Stomach (tissue), 9 donors: Measurements from ENCODE around the gene WDR70. TPM values are rescaled to one million over a fixed set of nuclear protein-coding genes. Genes with fewer than 3 reads are reported as not detected.

Source experiments
- DNase-seq, 2 donors: peaks; one replicate each; pipeline versions ENCODE4 v3.0.0 to v3.0.0-alpha.2; 2013 to 2019
- H3K27ac ChIP-seq, 5 donors: fragments of 200-600 bp in 4 of 5; sonication (generic) in 4 of 5; one replicate each; pipeline ENCODE4 v1.5.1; 2013 to 2019; ENCODE audit warnings: mild to moderate bottlenecking in 1 of 5, moderate library complexity in 1 of 5
- H3K27me3 ChIP-seq, 3 donors: fragments of 200-600 bp; sonication (generic); one replicate each; pipeline ENCODE4 v1.5.1; 2017 to 2019; ENCODE audit warnings: mixed run types in 1 of 3
- H3K36me3 ChIP-seq, 4 donors: fragments of 200-600 bp; sonication (generic); 1 replicate in 3 of 4; 2 replicates in 1 of 4; pipeline ENCODE4 v1.5.1; 2016 to 2019
- H3K4me1 ChIP-seq, 4 donors: fragments of 200-600 bp; sonication (generic); one replicate each; pipeline ENCODE4 v1.5.1; 2016 to 2019
- H3K4me3 ChIP-seq, 4 donors: fragments of 200-600 bp; sonication (generic) in 3 of 4; one replicate each; pipeline ENCODE4 v1.5.1; 2016 to 2019; ENCODE audit warnings: mild to moderate bottlenecking in 1 of 4
- H3K9me3 ChIP-seq, 4 donors: fragments of 200-600 bp; sonication (generic); one replicate each; pipeline ENCODE4 v1.5.1; 2016 to 2019
- EP300 ChIP-seq: sonication (generic); formaldehyde crosslinking; IDR thresholded peaks from one replicate; pipeline ENCODE4 v1.6.1; 2017; ENCODE audit warnings: antibody characterized with exemption
- POLR2A ChIP-seq, 4 donors: fragments of 450-650 bp; IDR thresholded peaks; one replicate each; pipeline ENCODE4 v1.6.1; 2016; ENCODE audit warnings: antibody characterized with exemption in 4 of 4, control low read depth in 2 of 4, mild to moderate bottlenecking in 1 of 4, moderate library complexity in 1 of 4
- POLR2AphosphoS5 ChIP-seq, 3 donors: sonication (generic); formaldehyde crosslinking; IDR thresholded peaks; one replicate each; pipeline ENCODE4 v1.6.1; 2016; ENCODE audit warnings: antibody characterized with exemption in 3 of 3
- WGBS, 5 donors: extraction: QIAGEN DNeasy Blood & Tissue Kit in 3 of 5; methylation state at CpG; one replicate each; pipeline versions ENCODE4 v1.1.5 to v1.1.7; 2013 to 2018; 5-methylcytosine and 5-hydroxymethylcytosine counted together
- intact Hi-C: fragments of 100-400 bp; cut with DNase I; formaldehyde crosslinking; loops from one replicate; pipeline ENCODE4 v1.15.1; 2023; ENCODE audit warnings: low total_unique reads
- polyA plus RNA-seq, 3 donors: library from polyadenylated mRNA; stranded (reverse); fragments of 200-250 nt; gene quantifications; one replicate each; pipeline ENCODE4 v1.2.3, GENCODE V29; 2013
- total RNA-seq, 5 donors: library from RNA; depleted of rRNA; stranded (reverse); fragments of >200 nt; gene quantifications; one replicate each; pipeline versions ENCODE4 v1.1.0 to v1.2.3, GENCODE V29; 2014 to 2016
- TF ChIP-seq, protein P1 (sequence below), 7 experiments: fragments of 450-650 bp in 4 of 7; fragments of 200-600 bp in 3 of 7; sonication (generic) in 3 of 7; IDR thresholded peaks; one replicate each; pipeline ENCODE4 v1.5.1; 2016 to 2019; ENCODE audit warnings: antibody characterized with exemption in 7 of 7, control low read depth in 2 of 7, mild to moderate bottlenecking in 1 of 7
- donor health status: healthy with polysubstance abuse.
- donor health status: Bipolar disorder and iron deficiency.
- donor health status: healthy.

Gene WDR70
- total and polyA plus RNA-seq, 8 donors, result 13.0 to 131 (median 35.0) TPM

DNA sequence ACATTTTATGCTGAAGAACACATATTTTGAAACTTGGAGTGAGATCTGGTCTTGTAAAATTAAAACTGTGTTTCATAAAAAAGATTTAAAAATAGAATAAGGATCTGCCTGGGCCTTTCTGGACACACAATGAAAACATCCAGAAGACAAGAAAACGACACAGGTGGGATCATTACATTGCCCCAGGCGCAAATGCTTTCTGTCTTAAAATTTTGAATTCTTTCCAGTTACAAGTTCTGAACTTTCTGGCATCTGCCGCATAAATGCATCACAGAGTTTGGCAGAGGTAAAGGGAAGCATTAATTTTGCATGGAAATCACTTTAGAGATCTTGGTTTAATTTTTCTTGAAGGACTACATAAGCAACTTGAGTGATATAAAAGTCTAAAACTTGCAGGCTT is 219.6 kb downstream of the WDR70 start:
- H3K4me1 ChIP-seq, result peaks cover 0 to 5% (median 0%) of the 10 kb centered on the region in 4 donors
- 71 to 81% (median 75%) methylated on average over 3 of the region's 3 CpGs for WGBS, 5 donors

DNA sequence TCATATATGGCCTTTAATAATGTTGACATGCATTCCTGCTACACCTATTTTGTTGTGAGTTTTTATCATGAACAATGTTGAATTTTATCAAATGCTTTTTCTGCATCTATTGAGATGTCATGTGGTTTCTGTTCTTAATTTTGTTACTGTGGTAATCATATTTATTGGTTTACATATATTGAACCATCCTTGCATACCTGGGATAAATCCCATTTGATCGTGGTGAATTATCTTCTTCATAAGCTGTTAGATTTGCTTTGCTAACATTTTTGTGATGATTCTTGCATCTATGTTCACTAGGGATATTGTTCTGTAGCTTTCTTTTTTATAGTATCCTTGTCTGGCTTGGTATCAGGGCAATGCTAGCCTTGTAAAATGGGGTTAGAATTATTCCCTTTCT is 222.0 kb downstream of the WDR70 start:
- no peak overlapping the region for H3K27ac ChIP-seq
- H3K4me3 ChIP-seq, result no peak overlapping the region
- 93 to 100% (median 98%) methylated on average over 1 of the region's 1 CpG for WGBS, 5 donors
- intact Hi-C loops, result no loop called here
- H3K27me3 ChIP-seq, result no peaks in the 10 kb centered on the region
- TF ChIP-seq, protein P1, sequence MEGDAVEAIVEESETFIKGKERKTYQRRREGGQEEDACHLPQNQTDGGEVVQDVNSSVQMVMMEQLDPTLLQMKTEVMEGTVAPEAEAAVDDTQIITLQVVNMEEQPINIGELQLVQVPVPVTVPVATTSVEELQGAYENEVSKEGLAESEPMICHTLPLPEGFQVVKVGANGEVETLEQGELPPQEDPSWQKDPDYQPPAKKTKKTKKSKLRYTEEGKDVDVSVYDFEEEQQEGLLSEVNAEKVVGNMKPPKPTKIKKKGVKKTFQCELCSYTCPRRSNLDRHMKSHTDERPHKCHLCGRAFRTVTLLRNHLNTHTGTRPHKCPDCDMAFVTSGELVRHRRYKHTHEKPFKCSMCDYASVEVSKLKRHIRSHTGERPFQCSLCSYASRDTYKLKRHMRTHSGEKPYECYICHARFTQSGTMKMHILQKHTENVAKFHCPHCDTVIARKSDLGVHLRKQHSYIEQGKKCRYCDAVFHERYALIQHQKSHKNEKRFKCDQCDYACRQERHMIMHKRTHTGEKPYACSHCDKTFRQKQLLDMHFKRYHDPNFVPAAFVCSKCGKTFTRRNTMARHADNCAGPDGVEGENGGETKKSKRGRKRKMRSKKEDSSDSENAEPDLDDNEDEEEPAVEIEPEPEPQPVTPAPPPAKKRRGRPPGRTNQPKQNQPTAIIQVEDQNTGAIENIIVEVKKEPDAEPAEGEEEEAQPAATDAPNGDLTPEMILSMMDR (IDR thresholded peaks at IDR 0.05), result no peak
- TF ChIP-seq POLR2A (IDR thresholded peaks at IDR 0.05), result no peak
- TF ChIP-seq EP300, result no peak
- TF ChIP-seq POLR2AphosphoS5 (IDR thresholded peaks at IDR 0.05), result no peak
- peaks cover 0 to 3% (median 0%) of the 10 kb centered on the region in 4 donors for H3K9me3 ChIP-seq
- peaks cover 0 to 5% (median 0%) of the 10 kb centered on the region in 4 donors for H3K4me1 ChIP-seq
- no peak for DNase-seq
- peaks cover 0 to 4% (median 0%) of the 10 kb centered on the region in 4 donors for H3K36me3 ChIP-seq

More for the DNA sequence above, 219.6 kb downstream of the WDR70 start:
- TF ChIP-seq POLR2A (IDR thresholded peaks at IDR 0.05), result no peak
- TF ChIP-seq, protein P1 (IDR thresholded peaks at IDR 0.05), result no peak
- TF ChIP-seq EP300, result no peak
- no peak for TF ChIP-seq POLR2AphosphoS5 (IDR thresholded peaks at IDR 0.05)
- Histone ChIP-seq H3K27ac (no peak overlapping the region), H3K4me3 (no peak overlapping the region), H3K36me3 (no peaks in the 10 kb centered on the region), H3K9me3 (peaks cover 0 to 3% (median 0%) of the 10 kb centered on the region in 4 donors), H3K27me3 (no peaks in the 10 kb centered on the region)
- intact Hi-C loops, result no loop called here
- DNase-seq, result peak in 1 of 2 donors; percentile 37

DNA sequence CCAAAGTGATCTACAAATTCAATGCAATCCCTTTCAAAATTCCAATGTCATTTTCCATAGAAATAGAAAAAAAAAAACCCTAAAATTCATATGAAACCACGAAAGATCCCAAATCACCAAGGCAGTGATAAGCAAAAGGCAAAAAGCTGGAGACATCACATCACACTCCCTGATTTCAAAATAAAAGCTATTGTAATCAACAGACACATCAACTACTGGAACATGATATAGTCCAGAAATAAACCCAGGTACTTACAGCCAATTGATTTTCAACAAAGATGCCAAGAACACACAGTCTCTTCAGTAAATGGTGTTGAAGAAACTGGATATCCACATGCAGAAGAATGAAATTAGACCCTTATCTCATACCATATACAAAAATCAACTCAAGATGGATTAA is 224.0 kb downstream of the WDR70 start:
- H3K27ac ChIP-seq, result no peak overlapping the region
- peaks cover 0 to 10% (median 5%) of the 10 kb centered on the region in 4 donors for H3K36me3 ChIP-seq
- H3K27me3 ChIP-seq, result no peaks in the 10 kb centered on the region
- DNase-seq, result no peak
- intact Hi-C loops, result no loop called here
- 94 to 98% (median 96%) methylated on average over 1 of the region's 1 CpG for WGBS, 5 donors
- TF ChIP-seq, protein P1 (IDR thresholded peaks at IDR 0.05), result no peak
- no peak for TF ChIP-seq POLR2A (IDR thresholded peaks at IDR 0.05)
- no peak for TF ChIP-seq EP300
- TF ChIP-seq POLR2AphosphoS5 (IDR thresholded peaks at IDR 0.05), result no peak
- H3K4me3 ChIP-seq, result no peak overlapping the region
- peaks cover 0 to 5% (median 0%) of the 10 kb centered on the region in 4 donors for H3K4me1 ChIP-seq
- peaks cover 0 to 3% (median 0%) of the 10 kb centered on the region in 4 donors for H3K9me3 ChIP-seq

DNA sequence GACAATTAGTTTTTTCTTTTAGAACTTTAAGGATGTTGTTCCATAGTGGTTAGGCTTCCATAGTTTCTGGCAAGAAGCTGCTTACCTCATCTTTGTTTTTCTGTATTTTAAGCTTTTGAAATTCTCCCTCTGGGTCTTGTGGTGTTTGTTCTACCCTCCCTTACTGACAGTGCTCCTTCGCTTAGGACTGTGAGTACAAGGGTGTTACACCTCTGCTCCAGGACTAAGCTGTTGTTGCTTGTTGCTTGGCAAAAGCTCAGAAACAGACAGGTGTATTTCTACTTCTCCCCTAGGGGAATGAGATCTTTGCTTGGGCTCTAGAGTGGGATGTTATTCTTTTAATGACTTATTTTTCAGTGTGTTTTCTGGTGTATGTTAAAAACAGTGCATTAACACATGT is 225.2 kb downstream of the WDR70 start:
- no peaks in the 10 kb centered on the region for H3K4me1 ChIP-seq

More for the DNA sequence above, 225.2 kb downstream of the WDR70 start:
- Histone ChIP-seq H3K36me3 (peaks cover 0 to 19% (median 8%) of the 10 kb centered on the region in 4 donors), H3K27ac (no peak overlapping the region), H3K27me3 (no peaks in the 10 kb centered on the region), H3K9me3 (peaks cover 0 to 3% (median 0%) of the 10 kb centered on the region in 4 donors), H3K4me3 (no peak overlapping the region)
- WGBS, 5 donors, result 80 to 92% (median 86%) methylated on average over 1 of the region's 1 CpG
- intact Hi-C loops, result no loop called here
- no peak for DNase-seq
- TF ChIP-seq EP300, result no peak
- TF ChIP-seq, protein P1 (IDR thresholded peaks at IDR 0.05), result no peak
- no peak for TF ChIP-seq POLR2AphosphoS5 (IDR thresholded peaks at IDR 0.05)
- TF ChIP-seq POLR2A (IDR thresholded peaks at IDR 0.05), result no peak
